ENCODE data around the gene DNM1L.
A peak's percentile ranks its signal among the peaks of the same experiment; 100 is the strongest.

The DNM1L gene
- 115 to 139 reads per million in 2 donors for total RNA-seq

DNA sequence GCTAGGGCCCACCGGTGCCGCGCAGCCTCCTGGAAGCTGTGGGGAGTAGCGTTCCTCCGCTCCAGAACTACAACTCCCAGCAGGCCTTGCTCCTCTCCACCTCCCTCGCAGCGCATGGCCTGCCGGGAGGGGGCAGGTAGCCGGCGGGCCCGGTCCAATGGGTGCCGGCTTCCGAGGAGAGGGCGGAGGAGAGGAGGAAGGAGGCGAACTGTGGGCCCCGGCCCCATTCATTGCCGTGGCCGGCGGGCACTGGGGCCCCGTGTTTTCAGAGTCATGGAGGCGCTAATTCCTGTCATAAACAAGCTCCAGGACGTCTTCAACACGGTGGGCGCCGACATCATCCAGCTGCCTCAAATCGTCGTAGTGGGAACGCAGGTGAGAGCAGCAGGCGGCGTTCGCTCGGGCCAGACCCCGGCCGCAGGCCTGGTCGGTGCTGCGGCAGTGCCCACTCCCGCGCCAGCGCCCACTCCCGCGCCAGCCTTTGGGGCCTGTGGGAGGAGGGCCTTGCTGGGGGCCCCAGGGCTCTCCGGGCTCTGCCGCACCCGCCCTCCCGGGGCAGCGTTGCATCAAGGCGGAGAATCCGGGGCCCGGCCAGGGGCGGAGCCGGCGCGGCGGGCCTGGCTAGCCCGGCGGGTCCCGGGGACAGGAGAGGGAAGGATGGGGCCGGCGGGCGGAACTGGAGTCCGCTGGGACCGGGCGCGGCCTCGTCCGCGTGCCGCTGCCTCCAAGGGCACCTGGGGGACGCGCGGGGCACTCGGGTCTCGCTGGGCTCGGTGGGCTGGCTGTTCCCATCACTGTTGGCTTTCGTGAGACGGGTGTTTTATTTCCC is at the start of gene DNM1L:
Gene DNM1L (plus strand): TSS at position 211 of the 829 bp plus-strand sequence. CDS start 63 bp downstream, at position 274.
- peak; percentile 84 for DNase-seq

DNA sequence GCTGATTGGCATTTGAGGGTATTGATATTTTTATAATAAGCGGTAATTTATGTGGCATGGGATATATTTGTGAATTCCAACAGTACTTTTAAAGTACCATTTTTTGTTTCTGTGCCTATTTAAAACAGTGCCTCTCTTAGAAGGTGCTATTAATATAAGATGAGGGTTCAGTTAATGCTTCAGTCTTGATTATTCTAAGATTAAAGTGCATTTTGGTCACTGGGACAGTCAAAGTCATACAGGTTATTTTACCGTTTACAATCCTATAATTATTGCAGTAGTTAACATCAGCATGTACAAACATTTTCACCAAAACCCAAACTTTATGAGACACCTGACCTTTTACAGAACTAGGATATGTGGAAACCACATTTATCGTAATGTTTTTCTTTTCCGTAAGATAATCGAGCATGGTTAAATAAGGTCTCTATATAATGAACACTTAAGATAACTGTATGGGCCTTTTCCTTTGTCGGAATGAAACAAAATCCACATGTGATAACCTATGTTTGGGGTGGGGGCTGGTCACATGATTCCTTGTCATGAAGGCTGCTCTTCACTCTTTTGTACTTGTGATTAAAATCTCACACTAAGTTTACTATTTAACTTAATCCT is 37.7 kb upstream of the DNM1L start:
- DNase-seq, result no peak

DNA sequence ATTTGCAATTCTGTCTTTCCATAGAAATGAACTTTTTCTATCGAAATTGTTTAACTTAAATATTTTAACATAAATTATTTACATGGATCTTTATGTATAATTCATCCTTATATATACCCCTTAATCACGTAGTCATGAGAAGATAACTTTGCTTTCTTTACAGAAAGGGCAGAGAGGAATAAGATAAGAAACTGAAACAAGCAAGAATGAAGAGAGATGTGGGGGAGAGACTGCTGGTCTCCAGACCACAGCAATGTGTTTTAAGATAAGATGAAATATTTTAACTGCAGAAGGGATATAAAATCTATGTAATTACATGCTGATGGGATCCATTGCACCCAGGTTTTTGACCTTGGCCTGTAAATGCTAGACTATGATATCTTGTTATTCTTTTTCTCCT is 34.7 kb upstream of the DNM1L start:
- DNase-seq, result no peak

DNA sequence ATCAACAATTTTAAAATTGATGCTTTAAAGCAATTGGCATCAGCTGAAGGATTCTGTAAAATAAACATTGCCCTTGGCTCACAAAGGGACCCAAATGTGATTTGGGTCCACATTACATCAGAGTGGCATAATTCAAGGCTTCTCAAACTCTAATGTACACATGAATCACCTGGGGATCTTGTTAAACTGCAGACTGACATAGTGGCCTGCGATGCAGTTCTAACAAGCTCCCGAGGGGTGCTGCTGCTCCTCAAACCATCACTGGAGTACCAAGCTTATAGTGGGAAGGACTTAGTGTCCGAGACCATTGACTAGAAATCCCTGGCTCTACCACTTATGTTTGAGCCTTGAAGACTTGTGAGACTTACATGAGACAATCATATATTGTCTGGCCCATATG is 31.8 kb upstream of the DNM1L start:
- no peak for DNase-seq

DNA sequence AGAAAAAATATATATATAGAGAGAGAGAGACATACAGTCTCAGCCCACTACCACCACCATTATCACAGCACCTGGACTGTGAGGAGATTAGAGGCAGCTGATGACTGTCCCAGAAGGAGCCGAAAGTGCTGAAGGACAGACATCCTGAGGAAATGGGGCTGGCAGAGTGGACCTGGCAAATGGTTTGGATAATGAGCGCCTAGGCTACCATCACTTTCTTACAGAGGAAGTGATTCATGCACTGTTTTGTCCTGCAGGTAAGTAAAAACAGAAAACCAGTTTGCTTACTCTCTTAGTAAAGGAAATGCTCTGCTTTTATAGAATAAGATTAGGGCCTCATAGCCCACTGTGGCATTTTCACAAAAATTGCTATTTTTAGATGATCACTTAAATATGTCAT is 28.6 kb upstream of the DNM1L start:
- no peak for DNase-seq

DNA sequence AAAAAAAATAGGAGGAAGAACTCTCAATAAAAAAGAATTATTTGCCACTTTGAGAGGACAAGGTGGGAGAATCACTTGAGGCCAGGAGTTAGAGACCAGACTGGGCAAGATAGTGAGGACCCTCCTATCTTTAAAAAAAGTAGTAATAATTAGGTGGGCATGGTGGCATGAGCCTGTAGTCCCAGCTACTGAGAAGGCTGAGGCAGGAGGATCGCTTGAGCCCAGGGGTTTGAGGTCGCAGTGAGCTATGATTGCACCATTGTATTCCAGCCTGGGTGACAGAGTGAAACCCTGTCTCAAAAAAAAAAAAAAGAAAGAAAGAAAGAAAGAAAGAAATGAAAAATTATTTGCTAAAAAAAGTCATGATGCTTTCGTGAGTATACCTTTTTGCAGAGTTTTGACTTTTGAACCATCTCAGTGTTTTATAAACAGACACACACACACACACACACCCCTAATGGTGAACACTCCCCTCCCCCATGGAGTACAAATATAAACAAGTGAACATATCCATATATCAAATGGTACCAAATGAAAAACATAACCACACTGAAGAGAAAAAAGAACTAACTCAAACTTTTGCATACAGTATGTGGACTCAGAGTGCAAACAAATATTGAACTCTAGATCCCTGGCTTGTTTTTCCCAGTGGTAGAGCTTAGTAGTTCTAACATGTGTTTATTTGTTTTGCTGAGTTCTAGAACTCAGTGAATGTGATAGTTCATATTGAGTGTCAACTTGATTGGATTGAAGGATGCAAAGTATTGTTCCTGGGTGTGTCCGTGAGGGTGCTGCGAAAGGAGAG is 27.7 kb upstream of the DNM1L start:
- DNase-seq, result no peak

DNA sequence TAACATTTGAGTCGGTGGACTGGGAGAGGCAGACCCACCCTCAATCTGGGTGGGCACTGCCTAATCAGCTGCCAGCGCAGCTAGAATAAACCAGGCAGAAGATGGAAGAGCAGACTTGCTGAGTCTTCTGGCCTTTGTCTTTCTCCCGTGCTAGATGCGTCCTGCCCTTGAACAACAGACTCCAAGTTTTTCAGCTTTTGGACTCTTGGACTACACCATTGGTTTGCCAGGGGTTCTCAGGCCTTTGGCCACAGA is 27.2 kb upstream of the DNM1L start:
- no peak for DNase-seq

DNA sequence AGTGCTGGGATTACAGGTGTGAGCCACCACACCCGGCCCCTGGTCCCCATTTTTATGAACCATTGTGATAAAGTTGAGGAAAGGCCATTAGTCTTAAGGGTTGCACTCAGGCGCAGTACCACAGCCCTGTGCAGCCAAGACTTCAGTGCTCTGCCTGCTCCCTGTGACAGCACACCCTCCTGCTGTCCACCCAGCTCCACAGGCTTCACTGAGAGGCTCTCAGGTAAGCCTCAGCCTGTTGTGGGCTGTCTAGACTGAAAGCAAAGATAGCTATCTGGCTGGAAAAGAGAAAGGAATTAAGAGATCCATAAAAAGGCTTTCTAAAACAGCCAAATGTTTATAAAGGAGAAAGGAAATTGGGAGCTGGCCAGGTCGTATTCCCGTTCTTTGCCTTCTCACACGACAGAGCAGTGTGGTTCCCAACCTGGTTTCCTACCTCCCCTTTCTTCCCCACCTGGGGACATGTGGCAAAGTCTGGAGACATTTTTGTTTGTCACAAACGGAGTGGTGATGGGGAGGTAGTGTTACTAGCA is 19.1 kb upstream of the DNM1L start:
- DNase-seq, result no peak

DNA sequence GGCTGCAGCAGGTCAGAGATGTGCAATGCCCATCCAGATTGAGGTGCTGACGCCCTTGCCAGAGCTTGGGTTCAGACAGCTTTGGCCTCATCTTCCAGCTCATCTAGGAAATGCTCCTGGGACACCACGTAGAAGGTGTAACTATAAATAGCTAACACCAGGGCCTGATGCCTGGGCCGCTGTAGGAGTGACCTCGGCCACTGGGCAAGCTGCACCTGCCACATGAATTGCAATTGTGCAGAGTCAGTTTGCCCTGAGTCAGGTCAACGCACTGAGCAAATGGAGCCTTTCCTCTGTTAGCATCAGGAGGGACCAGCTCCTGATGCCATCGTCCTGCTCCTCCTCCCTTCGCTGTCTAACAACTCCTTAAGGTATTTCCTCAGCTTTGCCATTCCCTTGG is 17.4 kb upstream of the DNM1L start:
- DNase-seq, result no peak

DNA sequence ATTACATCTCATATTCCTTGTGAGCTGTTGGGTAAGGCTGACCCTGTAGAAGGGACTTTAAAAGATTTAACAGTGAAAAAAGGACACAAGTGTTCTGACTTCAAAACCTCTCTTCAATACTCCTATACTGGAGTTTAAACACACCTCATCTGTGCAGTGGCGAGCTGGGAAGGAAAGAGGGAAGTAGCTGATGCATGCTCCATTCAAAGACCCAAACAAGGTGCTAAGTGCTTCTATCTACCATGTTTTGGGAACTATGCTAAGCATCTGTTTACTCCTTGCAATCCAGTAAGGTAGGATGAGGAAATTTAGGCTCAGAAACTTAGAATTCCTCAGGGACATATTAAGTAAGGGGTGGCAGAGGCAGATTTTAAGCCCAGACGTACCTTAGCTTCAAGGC is 16.4 kb upstream of the DNM1L start:
- DNase-seq, result no peak

DNA sequence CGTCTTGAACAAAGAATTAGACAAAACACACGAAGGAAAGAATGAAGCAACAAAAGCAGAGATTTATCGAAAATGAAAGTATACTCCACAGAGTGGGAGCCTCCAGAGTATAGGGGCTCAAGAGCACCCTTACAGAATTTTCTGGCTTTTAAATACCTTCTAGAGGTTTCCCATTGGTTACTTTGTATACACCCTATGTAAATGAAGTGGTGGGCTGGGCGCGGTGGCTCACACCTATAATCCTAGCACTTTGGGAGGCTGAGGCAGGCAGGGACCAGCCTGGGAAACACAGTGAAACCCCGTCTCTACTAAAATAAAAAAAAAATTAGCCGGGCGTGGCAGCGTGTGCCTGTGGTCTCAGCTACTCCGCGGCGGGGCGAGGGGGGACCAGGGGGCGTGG is 13.1 kb upstream of the DNM1L start:
- no peak for DNase-seq

DNA sequence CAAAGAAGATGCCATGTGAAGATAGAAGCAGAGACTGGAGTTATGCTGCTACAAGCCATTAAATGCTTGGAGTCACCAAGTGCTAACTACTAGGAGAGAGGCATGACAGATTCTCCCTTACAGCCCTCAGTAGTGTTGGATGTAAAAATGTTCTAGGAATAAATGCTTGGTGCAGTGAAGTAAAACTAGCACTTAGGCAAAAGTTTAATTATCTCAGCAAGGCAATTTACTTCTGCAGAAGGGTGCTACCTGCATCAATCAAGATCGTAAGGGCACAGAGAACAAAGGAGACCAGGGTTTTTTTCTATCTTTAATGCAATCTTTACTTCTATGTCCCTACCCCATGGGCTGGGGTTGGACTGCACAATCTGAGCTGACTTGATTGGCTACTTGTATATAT is 9.5 kb upstream of the DNM1L start:
- no peak for DNase-seq

DNA sequence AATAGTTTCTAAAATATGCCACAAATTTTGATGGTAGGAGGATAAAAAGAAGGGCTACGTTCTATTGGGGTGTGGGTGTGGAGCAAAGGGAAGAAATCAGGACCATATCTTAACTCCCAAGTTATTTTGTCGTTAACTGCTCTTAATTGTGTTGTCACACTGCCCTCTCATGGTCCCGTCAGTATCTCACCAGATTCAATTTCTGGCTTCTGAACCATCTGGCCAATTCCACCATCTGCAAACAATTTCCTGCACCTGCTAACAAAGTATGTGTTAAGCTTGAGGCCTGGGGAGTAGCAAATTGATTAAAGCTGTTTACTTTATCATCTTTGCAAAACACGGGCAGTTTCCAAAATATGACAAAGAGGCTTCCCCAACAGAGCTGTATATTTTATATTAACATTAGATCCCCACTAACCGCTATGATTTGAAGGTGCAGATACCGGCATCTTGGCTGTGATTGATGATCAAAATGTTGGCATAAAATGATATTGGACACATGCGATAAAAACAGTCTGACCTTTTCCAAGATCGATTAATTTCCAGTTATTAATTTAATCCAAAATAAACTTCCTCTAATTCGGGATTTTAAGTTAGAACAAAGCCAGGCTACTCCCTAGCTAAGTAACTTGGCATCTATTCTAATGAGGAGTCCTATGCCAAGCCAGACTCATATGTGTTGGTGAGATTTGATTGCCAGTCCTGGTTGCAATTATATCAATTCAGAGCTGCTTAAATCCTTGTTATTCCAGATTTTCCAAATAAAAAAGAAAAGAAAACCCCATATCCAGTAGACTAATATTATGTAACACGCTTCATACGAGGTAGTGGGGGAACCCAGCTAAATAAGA is 6.9 kb upstream of the DNM1L start:
- no peak for DNase-seq

DNA sequence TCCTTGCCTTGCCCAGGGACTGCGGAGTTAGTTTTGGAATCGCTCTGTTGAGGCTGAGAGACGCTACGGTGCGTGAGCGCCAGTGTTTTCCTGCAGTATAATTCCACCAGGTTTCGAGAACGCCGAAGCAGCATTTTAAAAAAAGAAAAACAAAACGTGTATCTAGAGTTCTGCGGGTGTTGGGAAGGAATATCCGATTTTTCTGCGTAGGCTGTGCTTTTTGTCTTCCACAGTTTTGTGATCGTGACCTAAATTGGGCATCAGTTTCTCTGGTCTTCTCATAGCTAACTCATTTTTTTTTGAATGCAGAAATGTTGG is 778 bp downstream of the DNM1L start:
- DNase-seq, result no peak

DNA sequence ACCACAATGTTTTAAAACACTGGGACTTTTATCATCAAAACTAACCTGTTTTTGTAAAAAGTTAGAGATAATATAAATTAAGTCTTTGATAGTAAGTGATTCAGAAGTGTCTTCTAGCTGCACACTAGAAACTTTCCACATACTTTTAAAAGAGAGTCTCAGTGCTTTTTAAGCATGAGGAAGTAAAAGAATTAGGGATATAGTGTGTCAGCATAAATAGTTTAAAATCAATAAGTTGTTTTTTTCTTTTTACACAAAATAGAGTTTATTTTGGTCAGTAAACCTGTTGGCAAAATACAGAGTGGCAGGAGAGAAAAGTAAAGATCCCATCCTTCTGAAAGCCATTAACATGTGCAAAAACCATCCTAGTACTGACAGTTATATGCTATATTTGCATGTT is 1.7 kb downstream of the DNM1L start:
- no peak for DNase-seq

DNA sequence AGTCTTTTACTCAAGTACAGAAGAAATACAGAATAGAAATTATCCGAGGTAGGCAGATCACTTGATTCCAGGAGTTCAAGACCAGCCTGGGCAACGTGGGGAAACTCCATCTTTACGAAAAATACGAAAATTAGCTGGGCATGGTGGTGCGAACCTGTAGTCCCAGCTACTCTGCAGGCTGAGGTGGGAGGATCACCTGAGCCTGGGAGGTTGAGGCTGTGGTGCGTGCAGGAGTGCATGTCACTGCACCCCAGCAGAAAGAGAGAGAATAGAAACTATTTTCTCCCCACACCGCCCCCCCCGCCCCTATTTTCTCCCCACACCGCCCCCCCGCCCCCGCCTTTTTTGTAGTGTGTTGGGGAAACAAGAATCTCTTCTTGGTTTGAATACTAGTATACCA is 2.2 kb downstream of the DNM1L start:
- DNase-seq, result no peak

DNA sequence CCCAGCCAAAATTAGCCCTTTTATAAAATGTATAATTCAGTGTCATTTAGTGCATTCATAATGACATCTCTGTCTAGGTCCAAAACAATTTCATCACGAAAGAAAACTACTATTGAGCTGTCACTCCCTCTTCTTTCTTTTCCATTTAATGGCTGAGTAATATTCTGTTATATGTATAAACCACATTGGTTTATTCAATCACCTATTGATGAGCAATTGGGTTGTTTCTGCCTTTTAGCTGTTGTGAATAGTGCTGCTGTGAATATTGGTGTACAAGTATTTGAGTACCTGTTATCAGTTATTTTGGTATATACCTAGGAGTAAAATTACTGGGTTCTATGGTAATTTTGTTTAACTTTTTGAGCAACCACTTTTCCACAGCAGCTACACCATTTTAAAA is 7.2 kb downstream of the DNM1L start:
- DNase-seq, result no peak

DNA sequence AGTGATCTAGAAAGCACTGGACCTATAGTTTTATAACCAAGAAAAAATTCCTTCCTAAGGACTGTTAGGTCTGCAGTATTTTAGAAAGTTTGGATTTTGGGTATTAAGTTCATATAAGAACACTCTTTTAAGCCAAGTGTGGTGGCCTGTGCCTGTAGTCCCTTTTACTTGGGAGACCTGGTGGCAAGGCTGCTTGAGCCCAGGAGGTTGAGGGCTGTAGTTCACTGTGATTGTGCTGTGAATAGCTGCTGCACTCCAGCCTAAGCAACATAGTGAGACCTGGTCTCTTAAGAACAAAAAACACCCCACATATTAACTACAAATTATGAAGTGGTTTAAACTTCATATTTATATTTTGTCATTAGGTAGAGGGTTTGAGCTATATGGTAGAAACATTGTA is 9.7 kb downstream of the DNM1L start:
- DNase-seq, result no peak

DNA sequence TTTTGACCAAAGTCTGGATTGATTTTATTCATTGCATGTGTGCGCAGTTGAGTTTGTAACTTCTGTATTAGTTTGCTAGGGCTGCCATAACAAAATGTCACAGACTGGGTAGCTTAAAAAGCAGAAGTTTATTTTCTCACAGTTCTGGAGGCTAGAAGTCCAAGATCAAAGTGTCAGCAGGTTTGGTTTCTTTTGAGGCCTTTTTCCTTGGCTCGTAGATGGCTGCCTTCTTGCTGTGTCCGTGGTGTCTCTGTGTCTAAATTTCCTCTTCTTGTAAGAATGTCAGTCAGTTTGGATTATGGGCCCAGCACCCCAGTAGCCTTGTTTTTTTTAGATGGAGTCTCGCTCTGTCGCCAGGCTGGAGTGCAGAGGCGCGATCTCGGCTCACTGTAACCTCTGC is 11.8 kb downstream of the DNM1L start:
- DNase-seq, result no peak

DNA sequence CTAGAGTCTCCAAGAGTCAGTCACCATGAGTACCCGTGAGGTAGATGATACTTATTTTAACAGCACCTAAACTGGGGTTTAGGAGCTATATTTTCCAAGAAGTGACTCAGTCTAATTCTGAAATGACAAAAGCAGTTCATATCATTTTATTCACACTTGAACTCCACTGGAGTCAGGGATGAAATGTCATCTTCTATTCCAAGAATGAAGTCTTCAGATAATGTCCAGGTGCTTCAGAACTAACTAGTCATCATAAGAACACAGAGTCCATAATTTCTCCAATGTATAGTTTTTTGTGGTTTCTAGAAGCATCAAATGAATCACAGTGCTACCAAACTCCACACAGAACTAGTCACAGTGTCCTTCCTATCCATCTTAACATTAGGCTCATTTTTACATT is 13.3 kb downstream of the DNM1L start:
- no peak for DNase-seq

DNA sequence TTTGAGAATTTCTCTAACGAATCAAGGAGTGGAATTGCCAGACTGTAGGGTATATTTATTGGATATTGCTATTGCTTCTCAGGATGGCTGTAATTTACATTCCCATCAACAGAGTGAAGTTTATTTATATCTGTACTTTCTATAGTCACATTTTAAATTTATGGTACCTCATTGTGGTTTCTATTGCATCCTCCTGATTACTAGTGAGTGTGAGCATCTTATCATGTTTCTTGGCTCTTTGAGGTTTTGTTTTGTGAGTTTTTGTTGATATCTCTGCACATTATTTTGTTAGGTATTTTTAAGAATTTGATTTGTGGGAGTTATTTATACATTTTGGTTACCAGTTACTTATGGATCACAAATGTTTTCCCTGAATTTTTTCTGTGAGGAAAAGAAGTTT is 13.9 kb downstream of the DNM1L start:
- no peak for DNase-seq

DNA sequence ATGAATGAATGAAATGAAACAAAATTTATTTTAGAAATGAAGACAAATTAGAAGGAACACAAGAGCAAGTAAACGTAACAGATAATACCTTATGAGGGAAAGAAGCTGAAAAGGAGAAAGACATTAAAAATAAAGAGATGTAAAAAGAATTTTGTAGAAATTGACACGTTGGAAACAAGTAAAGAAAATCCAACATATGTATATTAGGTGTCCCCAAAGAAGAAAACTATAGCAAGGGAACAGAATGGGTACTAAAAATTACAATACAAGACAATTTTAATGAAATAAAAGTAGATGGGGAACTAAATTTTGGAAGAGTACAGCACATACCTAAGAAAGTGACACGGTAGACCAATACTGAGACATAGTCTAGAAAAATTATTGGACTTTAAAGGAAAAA is 16.7 kb downstream of the DNM1L start:
- no peak for DNase-seq

DNA sequence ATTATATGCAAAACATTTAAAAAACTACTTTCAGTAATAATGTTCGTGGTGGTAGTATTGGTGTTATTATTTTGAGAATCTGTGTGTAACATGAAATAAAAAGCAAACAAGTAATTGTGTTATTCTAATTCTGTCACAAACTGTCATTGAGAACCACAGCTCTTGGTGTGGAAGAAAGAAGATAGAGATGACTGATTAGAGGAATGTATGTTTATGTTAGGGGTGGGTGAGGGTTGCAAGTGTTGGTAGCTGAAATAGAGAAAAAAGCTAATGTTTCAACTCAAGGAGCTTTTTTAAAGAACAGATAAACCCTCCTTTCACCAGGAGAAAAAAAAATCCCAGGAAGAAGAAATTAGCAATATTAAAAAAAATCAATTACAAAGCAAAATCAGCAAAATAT is 18.3 kb downstream of the DNM1L start:
- DNase-seq, result no peak
